ENCODE data around the gene ATP8B1. TPM values are rescaled to one million over a fixed set of nuclear protein-coding genes. Genes with fewer than 3 reads are reported as not detected.

Gene ATP8B1
- total and polyA plus RNA-seq, 2 donors (not counting 1 experiment from before 2014, with no cell fraction given) = 109 to 125 TPM

DNA sequence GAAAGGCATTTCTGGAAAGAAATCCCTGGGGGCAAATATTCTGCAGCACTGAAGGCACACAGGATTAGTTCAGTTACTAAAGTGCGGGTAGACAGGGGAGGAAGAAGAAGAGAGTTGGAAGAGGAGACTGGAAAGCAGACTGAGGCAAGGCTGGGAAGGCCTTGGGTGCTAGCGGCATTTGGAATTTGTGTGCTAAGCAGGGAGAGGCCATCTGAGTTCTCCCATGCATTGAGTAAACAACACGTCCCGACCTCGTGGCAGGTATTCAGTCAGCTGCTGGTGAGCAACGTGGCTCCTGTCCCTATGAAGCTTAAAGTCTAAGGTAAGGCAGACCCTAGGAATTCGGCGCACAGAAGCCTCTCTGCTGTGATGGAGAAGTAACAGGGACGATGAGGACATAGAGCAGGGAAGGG is 30.7 kb downstream of the ATP8B1 start:
- H4K20me1 ChIP-seq (ENCODE audit: control insufficient read depth, extremely low read depth, insufficient read depth, low read length) = no peaks in the 10 kb centered on the region
- H3K36me3 ChIP-seq (ENCODE audit: control insufficient read depth, insufficient read depth, low read length) = no peaks in the 10 kb centered on the region
- H3K9me3 ChIP-seq (ENCODE audit: control insufficient read depth, insufficient read depth, low read depth, low read length) = no peaks in the 10 kb centered on the region
- H2AFZ ChIP-seq (ENCODE audit: low read length) = no peak overlapping the region
- no peak overlapping the region for H3K4me2 ChIP-seq (ENCODE audit: extremely low read depth, insufficient read depth, low read length)
- TF ChIP-seq CTCF (conservative IDR thresholded peaks at IDR 0.05 in 1 of 2, IDR thresholded peaks at IDR 0.05 in 1 of 2; ENCODE audit: low read depth in 1 of 2, low read length in 2 of 2) (no peak), EZH2 (IDR thresholded peaks at IDR 0.05; ENCODE audit: low read length, missing control alignments) (no peak)
- no peak for DNase-seq (ENCODE audit: low read depth in 2 of 2)
- H3K79me2 ChIP-seq (ENCODE audit: control insufficient read depth, insufficient read depth, low read length) = peaks cover 94% of the 10 kb centered on the region
- H3K27ac ChIP-seq (ENCODE audit: insufficient read depth, low read length) = no peak overlapping the region
- H3K27me3 ChIP-seq (ENCODE audit: control insufficient read depth, insufficient read depth, low read length) = no peaks in the 10 kb centered on the region
- H3K4me1 ChIP-seq (ENCODE audit: control insufficient read depth, extremely low read depth, insufficient read depth, low read length) = peaks cover 19% of the 10 kb centered on the region
- H3K4me3 ChIP-seq (replicated peaks in 1 of 4; ENCODE audit: control extremely low read depth in 1 of 4, insufficient read depth in 1 of 4, low read depth in 3 of 4, low read length in 4 of 4) = no peak overlapping the region
- H3K9ac ChIP-seq (ENCODE audit: insufficient read depth, low read length) = no peak overlapping the region

- Histone ChIP-seq H3K4me2 (ENCODE audit: extremely low read depth, insufficient read depth, low read length) (no peak overlapping the region), H2AFZ (ENCODE audit: low read length) (no peak overlapping the region), H3K79me2 (ENCODE audit: control insufficient read depth, insufficient read depth, low read length) (peaks cover 94% of the 10 kb centered on the region), H3K36me3 (ENCODE audit: control insufficient read depth, insufficient read depth, low read length) (no peaks in the 10 kb centered on the region), H3K9me3 (ENCODE audit: control insufficient read depth, insufficient read depth, low read depth, low read length) (no peaks in the 10 kb centered on the region), H3K27ac (ENCODE audit: insufficient read depth, low read length) (no peak overlapping the region), H3K9ac (ENCODE audit: insufficient read depth, low read length) (no peak overlapping the region), H3K27me3 (ENCODE audit: control insufficient read depth, insufficient read depth, low read length) (no peaks in the 10 kb centered on the region), H3K4me1 (ENCODE audit: control insufficient read depth, extremely low read depth, insufficient read depth, low read length) (peaks cover 18% of the 10 kb centered on the region), H3K4me3 (replicated peaks in 1 of 4; ENCODE audit: control extremely low read depth in 1 of 4, insufficient read depth in 1 of 4, low read depth in 3 of 4, low read length in 4 of 4) (no peak overlapping the region), H4K20me1 (ENCODE audit: control insufficient read depth, extremely low read depth, insufficient read depth, low read length) (no peaks in the 10 kb centered on the region)
- no peak for TF ChIP-seq CTCF (conservative IDR thresholded peaks at IDR 0.05 in 1 of 2, IDR thresholded peaks at IDR 0.05 in 1 of 2; ENCODE audit: low read depth in 1 of 2, low read length in 2 of 2)
- no peak for TF ChIP-seq EZH2 (IDR thresholded peaks at IDR 0.05; ENCODE audit: low read length, missing control alignments)
- no peak for DNase-seq (ENCODE audit: low read depth in 2 of 2)
These were observed 31.5 kb downstream of the ATP8B1 start for GRCh38 chr18:57771626-57772025.

DNA sequence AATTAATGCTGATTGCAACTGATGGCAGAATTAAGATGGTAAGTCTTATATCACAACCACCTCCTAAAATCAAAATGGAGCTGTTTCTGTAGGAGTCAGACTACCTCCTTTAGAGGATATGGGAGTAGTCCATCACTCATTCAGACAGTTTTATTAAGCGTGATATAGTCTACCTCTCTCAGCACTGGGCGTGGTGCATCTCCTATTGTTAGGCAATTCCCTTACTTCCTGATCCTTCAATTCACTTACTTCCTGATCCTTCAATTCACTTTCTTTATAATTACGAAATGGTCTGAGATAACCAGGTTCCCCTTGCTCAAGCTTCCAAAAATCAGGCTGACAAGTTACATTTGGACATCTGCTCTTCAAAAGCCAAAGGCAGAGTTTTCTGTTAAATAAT is 31.9 kb downstream of the ATP8B1 start:
- H4K20me1 ChIP-seq (ENCODE audit: control insufficient read depth, extremely low read depth, insufficient read depth, low read length) = no peaks in the 10 kb centered on the region
- peaks cover 14% of the 10 kb centered on the region for H3K4me1 ChIP-seq (ENCODE audit: control insufficient read depth, extremely low read depth, insufficient read depth, low read length)
- no peak overlapping the region for H2AFZ ChIP-seq (ENCODE audit: low read length)
- no peak overlapping the region for H3K27ac ChIP-seq (ENCODE audit: insufficient read depth, low read length)
- H3K79me2 ChIP-seq (ENCODE audit: control insufficient read depth, insufficient read depth, low read length) = peaks cover 95% of the 10 kb centered on the region
- H3K9ac ChIP-seq (ENCODE audit: insufficient read depth, low read length) = no peak overlapping the region
- H3K27me3 ChIP-seq (ENCODE audit: control insufficient read depth, insufficient read depth, low read length) = no peaks in the 10 kb centered on the region
- H3K36me3 ChIP-seq (ENCODE audit: control insufficient read depth, insufficient read depth, low read length) = no peaks in the 10 kb centered on the region
- no peak overlapping the region for H3K4me3 ChIP-seq (replicated peaks in 1 of 4; ENCODE audit: control extremely low read depth in 1 of 4, insufficient read depth in 1 of 4, low read depth in 3 of 4, low read length in 4 of 4)
- no peak for TF ChIP-seq CTCF (conservative IDR thresholded peaks at IDR 0.05 in 1 of 2, IDR thresholded peaks at IDR 0.05 in 1 of 2; ENCODE audit: low read depth in 1 of 2, low read length in 2 of 2)
- H3K9me3 ChIP-seq (ENCODE audit: control insufficient read depth, insufficient read depth, low read depth, low read length) = no peaks in the 10 kb centered on the region
- no peak for DNase-seq (ENCODE audit: low read depth in 2 of 2)
- no peak overlapping the region for H3K4me2 ChIP-seq (ENCODE audit: extremely low read depth, insufficient read depth, low read length)

Data from fibroblast of lung (primary cell).